ES-I3 (cell line): ENCODE measurements around the gene ARGLU1.

Experiments
- H3K36me3 ChIP-seq: 2 replicates; pipeline ENCODE4 v1.6.1; 2013; ENCODE audit warnings: mild to moderate bottlenecking, low read length, control low read depth, moderate library complexity; ENCODE audit not compliant: insufficient read depth
- H3K4me1 ChIP-seq: 2 replicates; pipeline ENCODE4 v1.6.1; 2013; ENCODE audit warnings: mild to moderate bottlenecking, control low read depth, low read length; ENCODE audit not compliant: insufficient read depth
- H3K9ac ChIP-seq: 2 replicates; pipeline ENCODE4 v1.6.1; 2013; ENCODE audit warnings: low read depth, mild to moderate bottlenecking, low read length, moderate library complexity
- H3K9me3 ChIP-seq: 2 replicates; pipeline ENCODE4 v1.6.1; 2013; ENCODE audit warnings: mild to moderate bottlenecking, low read length, moderate library complexity; ENCODE audit not compliant: control insufficient read depth, insufficient read depth

The ARGLU1 gene

DNA sequence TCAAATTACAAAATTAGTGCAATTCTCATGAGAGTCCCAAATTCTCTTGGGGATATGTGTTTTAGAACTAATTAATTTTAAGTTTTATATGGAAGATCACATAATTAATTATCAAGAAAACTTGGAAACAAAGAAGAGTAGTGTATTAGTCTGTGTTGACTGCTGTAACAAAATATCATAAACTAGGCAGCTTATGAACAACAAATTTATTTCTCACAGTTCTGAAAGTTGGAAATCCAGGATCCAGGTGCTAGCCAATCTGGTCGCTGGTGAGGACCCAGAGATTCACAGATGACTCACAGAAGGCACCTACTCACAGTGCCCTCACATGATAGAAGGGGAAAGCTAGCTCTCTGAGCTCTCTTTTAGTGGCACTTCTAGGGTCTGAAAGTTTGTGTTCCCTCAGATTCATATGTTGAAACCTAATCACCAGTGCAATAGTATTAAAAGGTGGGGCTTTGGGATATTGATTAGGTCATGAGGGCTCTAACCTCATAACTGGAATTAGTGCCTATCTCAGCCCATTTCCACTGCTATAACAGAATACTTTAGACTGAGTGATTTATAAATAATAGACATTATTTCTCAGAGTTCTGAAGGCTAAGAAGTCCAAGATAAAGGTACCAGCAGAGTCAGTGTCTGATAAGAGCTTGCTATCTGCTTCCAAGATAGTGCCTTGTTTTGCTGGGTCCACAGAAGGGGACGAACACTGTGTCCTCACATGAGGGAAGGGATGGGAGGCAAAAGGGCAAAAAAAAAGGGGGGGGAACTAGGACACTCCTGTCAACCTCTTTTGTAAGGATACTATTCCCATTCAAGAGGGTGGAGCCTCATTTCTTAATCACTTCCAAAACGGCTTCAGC lies 1.5 kb upstream of the ARGLU1 start:
- H3K9me3 ChIP-seq = no peaks in the 10 kb centered on the region
- H3K4me1 ChIP-seq = peaks cover 19% of the 10 kb centered on the region
- H3K36me3 ChIP-seq = no peaks in the 10 kb centered on the region
- H3K9ac ChIP-seq = no peak overlapping the region

GRCh38 chr13:106568299-106569003 lies 514 bp upstream of the ARGLU1 start:
- no peaks in the 10 kb centered on the region for H3K9me3 ChIP-seq
- H3K4me1 ChIP-seq = peaks cover 29% of the 10 kb centered on the region
- H3K36me3 ChIP-seq = no peaks in the 10 kb centered on the region
- peak overlapping the region; percentile 82 for H3K9ac ChIP-seq

DNA sequence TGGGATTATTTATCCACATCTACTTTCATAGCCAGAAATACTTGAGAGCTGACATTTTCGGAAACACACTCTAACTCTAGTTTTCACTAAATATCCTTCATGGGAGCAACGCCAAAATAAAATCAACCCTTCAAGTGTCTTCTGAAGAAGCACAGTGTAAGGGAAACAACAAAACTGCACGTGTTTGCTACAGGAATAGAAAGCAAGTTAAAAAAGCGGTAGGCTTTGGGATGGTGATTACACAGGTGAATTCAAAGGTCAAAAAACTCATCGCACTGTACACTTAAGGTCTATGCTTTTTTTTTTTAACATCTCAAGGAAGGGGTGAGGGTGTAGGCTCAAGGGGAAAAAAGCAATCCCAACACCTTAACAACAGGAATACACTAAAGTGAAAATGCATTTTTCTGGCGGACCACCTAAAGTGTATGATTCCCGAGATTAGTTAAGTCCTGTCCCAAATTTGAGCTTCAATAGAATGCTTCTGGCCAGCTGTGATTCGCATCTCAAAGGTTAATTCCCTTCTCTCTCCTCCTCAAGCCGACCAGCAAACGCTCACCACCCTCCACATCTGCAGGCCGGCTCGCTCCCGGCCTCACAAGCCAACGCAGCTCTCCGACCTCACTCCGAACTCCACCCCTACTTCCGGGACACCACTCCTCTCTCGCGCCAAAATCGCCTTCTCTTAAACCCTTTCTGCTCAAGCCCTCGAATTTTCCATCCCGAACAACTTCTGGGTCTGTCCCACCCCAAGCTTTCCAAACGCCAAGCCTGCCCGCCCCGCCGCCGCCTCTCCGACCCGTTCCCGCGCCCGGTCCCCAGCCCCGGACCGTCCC lies 1.1 kb downstream of the ARGLU1 start:
- no peaks in the 10 kb centered on the region for H3K9me3 ChIP-seq
- H3K9ac ChIP-seq = peak overlapping the region; percentile 82
- H3K36me3 ChIP-seq = no peaks in the 10 kb centered on the region
- peaks cover 37% of the 10 kb centered on the region for H3K4me1 ChIP-seq

GRCh38 chr13:106565127-106565775 lies 2.7 kb downstream of the ARGLU1 start:
- Histone ChIP-seq H3K9me3 (no peaks in the 10 kb centered on the region), H3K36me3 (no peaks in the 10 kb centered on the region), H3K9ac (peak overlapping the region; percentile 82; the same call in 1 of the 2 replicates), H3K4me1 (peaks cover 40% of the 10 kb centered on the region)

- Histone ChIP-seq H3K9me3 (no peaks in the 10 kb centered on the region), H3K36me3 (peaks cover 12% of the 10 kb centered on the region), H3K4me1 (peaks cover 32% of the 10 kb centered on the region), H3K9ac (no peak overlapping the region)
These were observed 5.6 kb downstream of the ARGLU1 start for GRCh38 chr13:106562301-106562700.

DNA sequence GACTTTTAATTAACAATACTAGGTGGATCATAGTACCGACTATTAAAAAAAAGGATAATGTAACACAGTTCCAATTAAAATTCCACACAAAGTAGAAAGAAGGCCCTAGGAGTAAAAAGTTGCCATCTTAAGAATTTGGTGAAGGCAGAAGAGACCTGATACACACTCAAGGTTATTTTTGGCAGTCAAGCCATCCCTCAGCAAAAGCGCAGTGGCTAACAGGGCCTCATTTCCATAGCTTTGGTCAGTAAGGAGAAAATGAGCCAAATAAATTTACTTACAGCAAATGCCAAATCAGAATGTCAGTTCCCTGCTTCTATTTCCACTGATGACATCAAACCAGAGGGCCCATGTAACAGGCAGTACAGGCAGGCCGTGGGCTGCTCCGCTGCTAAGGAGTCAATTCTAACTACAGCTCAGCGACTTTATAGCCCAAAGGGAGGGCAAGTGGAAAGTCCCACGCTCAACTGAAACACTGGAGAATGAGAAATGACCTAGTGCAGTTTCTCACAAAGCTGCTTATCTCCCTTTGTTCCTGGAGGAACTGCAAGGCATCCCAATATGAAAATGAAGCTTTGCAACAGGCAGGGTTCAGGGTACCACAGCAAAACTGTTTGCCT lies 6.3 kb downstream of the ARGLU1 start:
- Histone ChIP-seq H3K9ac (no peak overlapping the region), H3K4me1 (peaks cover 32% of the 10 kb centered on the region), H3K36me3 (peaks cover 15% of the 10 kb centered on the region), H3K9me3 (no peaks in the 10 kb centered on the region)

DNA sequence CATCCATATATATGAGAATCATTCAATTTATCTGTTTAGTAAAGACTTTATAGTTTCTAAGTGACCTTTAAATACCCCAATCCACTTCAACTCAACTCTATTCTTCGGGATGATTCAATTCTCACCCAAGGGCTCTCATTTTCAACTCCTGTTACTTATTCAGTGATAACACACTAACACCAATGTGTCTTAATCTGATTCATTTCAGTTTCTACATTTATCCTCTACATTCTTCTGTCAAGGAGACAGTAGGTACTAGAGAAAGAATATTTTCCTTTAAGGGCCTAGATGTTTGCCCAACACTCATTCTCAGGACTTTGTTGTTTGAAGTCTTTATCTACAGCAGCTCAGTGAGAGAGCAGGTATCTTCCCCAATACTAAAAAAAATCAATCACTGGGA lies 7.1 kb downstream of the ARGLU1 start:
- H3K9me3 ChIP-seq = no peaks in the 10 kb centered on the region
- peaks cover 18% of the 10 kb centered on the region for H3K36me3 ChIP-seq
- peaks cover 32% of the 10 kb centered on the region for H3K4me1 ChIP-seq
- no peak overlapping the region for H3K9ac ChIP-seq

GRCh38 chr13:106558527-106558926 lies 9.4 kb downstream of the ARGLU1 start:
- Histone ChIP-seq H3K4me1 (peaks cover 12% of the 10 kb centered on the region), H3K9me3 (no peaks in the 10 kb centered on the region), H3K36me3 (peaks cover 20% of the 10 kb centered on the region), H3K9ac (no peak overlapping the region)

- no peak overlapping the region for H3K9ac ChIP-seq
- H3K36me3 ChIP-seq = peaks cover 27% of the 10 kb centered on the region
- H3K4me1 ChIP-seq = no peaks in the 10 kb centered on the region
- no peaks in the 10 kb centered on the region for H3K9me3 ChIP-seq
These were observed 12.2 kb downstream of the ARGLU1 start for GRCh38 chr13:106555631-106556328.

- H3K9ac ChIP-seq = no peak overlapping the region
- peaks cover 16% of the 10 kb centered on the region for H3K36me3 ChIP-seq
- H3K4me1 ChIP-seq = no peaks in the 10 kb centered on the region
- H3K9me3 ChIP-seq = no peaks in the 10 kb centered on the region
These were observed 16.2 kb downstream of the ARGLU1 start for GRCh38 chr13:106551751-106552150.

DNA sequence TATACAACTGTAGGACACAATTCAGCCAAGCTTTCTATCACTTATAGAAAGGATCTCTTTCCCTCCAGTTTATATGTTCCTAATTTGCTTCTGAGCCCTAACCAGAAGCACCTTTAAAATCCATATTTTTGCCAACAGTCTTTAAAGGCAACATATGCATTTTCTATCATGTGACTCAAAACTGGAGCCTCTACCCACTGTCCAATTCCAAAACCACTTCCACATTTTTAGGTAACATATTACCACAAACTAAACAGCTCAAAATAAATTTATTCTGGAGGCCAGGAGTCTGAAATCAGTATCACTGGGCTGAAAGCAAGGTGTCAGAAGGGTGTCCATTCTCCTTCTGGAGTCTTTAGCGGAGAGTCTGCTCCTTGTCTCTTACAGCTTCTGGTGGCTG lies 16.6 kb downstream of the ARGLU1 start:
- Histone ChIP-seq H3K9me3 (no peaks in the 10 kb centered on the region), H3K9ac (no peak overlapping the region), H3K4me1 (no peaks in the 10 kb centered on the region), H3K36me3 (peaks cover 13% of the 10 kb centered on the region)

- Histone ChIP-seq H3K4me1 (no peaks in the 10 kb centered on the region), H3K36me3 (peaks cover 13% of the 10 kb centered on the region)
These were observed 17.3 kb downstream of the ARGLU1 start for GRCh38 chr13:106550570-106551135.

More at GRCh38 chr13:106550570-106551135, 17.3 kb downstream of the ARGLU1 start:
- H3K9me3 ChIP-seq = no peaks in the 10 kb centered on the region
- H3K9ac ChIP-seq = no peak overlapping the region
